H1 (cell line): Measurements from ENCODE around the gene ARHGAP26. TPM values are rescaled to one million over a fixed set of nuclear protein-coding genes. Genes with fewer than 3 reads are reported as not detected.

Experiments
- CTCF ChIA-PET: fragments of 300-600 bp; sonication (Branson Sonifier 250); formaldehyde crosslinking; loops from one replicate; lab custom pipeline; 2021; ENCODE audit not compliant: partially characterized antibody; lab: Charles Lee
- POLR2A ChIA-PET: fragments of 300-600 bp; sonication (Branson Sonifier 250); formaldehyde crosslinking; loops from one replicate; lab custom pipeline; 2021; ENCODE audit warnings: inconsistent platforms; ENCODE audit not compliant: partially characterized antibody; lab: Charles Lee
- DNase-seq, 2 experiments: peaks; one replicate each; pipeline versions ENCODE4 v3.0.0 to v3.0.0-alpha.2; 2010 to 2022; ENCODE audit warnings: low spot score in 2 of 2, low read depth in 1 of 2, mixed read lengths in 1 of 2
- FAIRE-seq: peaks from 2 replicates; lab custom pipeline; 2011; peaks lifted over from hg19 to GRCh38; lab: Jason Lieb, UNC
- H2AFZ ChIP-seq: 2 replicates; pipeline ENCODE4 v1.8.1; 2012; ENCODE audit warnings: low read length, inconsistent platforms
- H2AK5ac ChIP-seq: 2 replicates; pipeline ENCODE4 v1.6.1; 2013; ENCODE audit warnings: low read depth, low read length
- H2BK120ac ChIP-seq: replicated peaks from 2 replicates; pipeline ENCODE3; 2013; ENCODE audit warnings: low read depth, low read length, inconsistent platforms
- H2BK12ac ChIP-seq: 2 replicates; pipeline ENCODE4 v1.6.1; 2013; ENCODE audit warnings: low read depth, low read length
- H2BK15ac ChIP-seq: 2 replicates; pipeline ENCODE4 v1.6.1; 2013; ENCODE audit warnings: low read length
- H2BK20ac ChIP-seq: 2 replicates; pipeline ENCODE4 v1.6.1; 2013; ENCODE audit warnings: low read length
- H2BK5ac ChIP-seq: 2 replicates; pipeline ENCODE4 v1.6.1; 2013; ENCODE audit warnings: low read depth, low read length
- H3K14ac ChIP-seq: 2 replicates; pipeline ENCODE4 v1.6.1; 2013; ENCODE audit warnings: inconsistent platforms; ENCODE audit not compliant: insufficient read length
- H3K18ac ChIP-seq: 2 replicates; pipeline ENCODE4 v1.6.1; 2013; ENCODE audit warnings: low read length; ENCODE audit errors: extremely low read depth
- H3K23ac ChIP-seq: 2 replicates; pipeline ENCODE4 v1.6.1; 2013; ENCODE audit warnings: inconsistent platforms; ENCODE audit not compliant: insufficient read length
- H3K23me2 ChIP-seq: 2 replicates; pipeline ENCODE4 v1.6.1; 2013; ENCODE audit warnings: low read depth, low read length
- H3K27ac ChIP-seq: 2 replicates; pipeline ENCODE4 v1.6.1; 2011; ENCODE audit warnings: low read depth, low read length, inconsistent platforms
- H3K27me3 ChIP-seq, 4 experiments: replicated peaks in 1 of 4; 1 replicate in 1 of 4; 2 replicates in 3 of 4; pipeline versions ENCODE4 v1.6.1 to v1.8.1; 2011 to 2013; ENCODE audit warnings: low read length in 3 of 4, mild to moderate bottlenecking in 3 of 4, inconsistent platforms in 2 of 4, mixed read lengths in 2 of 4, moderate library complexity in 1 of 4; ENCODE audit not compliant: control insufficient read depth in 3 of 4, insufficient read depth in 3 of 4; ENCODE audit errors: extremely low read depth in 1 of 4
- H3K36me3 ChIP-seq, 4 experiments: 2 replicates each; pipeline versions ENCODE4 v1.6.1 to v1.8.1; 2011 to 2013; ENCODE audit warnings: mild to moderate bottlenecking in 4 of 4, low read length in 3 of 4, moderate library complexity in 2 of 4, control low read depth in 1 of 4, inconsistent platforms in 1 of 4; ENCODE audit not compliant: insufficient read depth in 4 of 4, control insufficient read depth in 2 of 4
- H3K4ac ChIP-seq: replicated peaks from 2 replicates; pipeline ENCODE3; 2013; ENCODE audit warnings: low read length, low read depth, mixed read lengths, inconsistent platforms; ENCODE audit not compliant: insufficient read length
- H3K4me1 ChIP-seq, 4 experiments: replicated peaks in 1 of 4; 1 replicate in 1 of 4; 2 replicates in 3 of 4; pipeline versions ENCODE4 v1.6.1 to v1.8.1; 2011 to 2013; ENCODE audit warnings: low read length in 3 of 4, inconsistent platforms in 2 of 4, mixed read lengths in 1 of 4; ENCODE audit not compliant: insufficient read depth in 4 of 4, control insufficient read depth in 3 of 4
- H3K4me2 ChIP-seq, 2 experiments: 2 replicates each; pipeline versions ENCODE4 v1.6.1 to v1.8.1; 2011 to 2013; ENCODE audit warnings: low read depth in 2 of 2, low read length in 2 of 2, control low read depth in 1 of 2, inconsistent platforms in 1 of 2, mild to moderate bottlenecking in 1 of 2; ENCODE audit not compliant: insufficient read depth in 1 of 2
- H3K4me3 ChIP-seq, 4 experiments: fragments of 200-600, 300-600 bp in 1 of 4; sonication (generic), shearing (Covaris generic), sonication (Bioruptor Twin) in 1 of 4; 2 replicates each; pipeline versions ENCODE4 v1.5.1 to v1.8.1; 2011 to 2016; ENCODE audit warnings: low read length in 4 of 4, low read depth in 3 of 4, control low read depth in 2 of 4, inconsistent platforms in 2 of 4, mild to moderate bottlenecking in 2 of 4, mixed read lengths in 1 of 4, moderate library complexity in 1 of 4; ENCODE audit not compliant: insufficient read depth in 2 of 4; ENCODE audit errors: extremely low read depth in 1 of 4
- H3K56ac ChIP-seq: replicated peaks from 2 replicates; pipeline ENCODE3; 2013; ENCODE audit warnings: low read depth, mild to moderate bottlenecking, mixed read lengths, low read length, inconsistent platforms; ENCODE audit not compliant: insufficient read length
- H3K79me1 ChIP-seq: 2 replicates; pipeline ENCODE4 v1.6.1; 2013; ENCODE audit warnings: low read depth, low read length, control low read depth
- H3K79me2 ChIP-seq, 2 experiments: 2 replicates each; pipeline versions ENCODE4 v1.6.1 to v1.8.1; 2012 to 2013; ENCODE audit warnings: low read length in 2 of 2, mild to moderate bottlenecking in 2 of 2, inconsistent platforms in 1 of 2; ENCODE audit not compliant: insufficient read depth in 2 of 2, control insufficient read depth in 1 of 2
- H3K9ac ChIP-seq, 4 experiments: replicated peaks in 1 of 4; 1 replicate in 1 of 4; 2 replicates in 3 of 4; pipeline versions ENCODE4 v1.6.1 to v1.8.1; 2011 to 2013; ENCODE audit warnings: low read depth in 3 of 4, low read length in 3 of 4, control low read depth in 2 of 4, mild to moderate bottlenecking in 2 of 4, moderate library complexity in 2 of 4, inconsistent platforms in 1 of 4; ENCODE audit errors: extremely low read depth in 1 of 4
- H3K9me3 ChIP-seq, 2 experiments: 2 replicates each; pipeline versions ENCODE4 v1.6.1 to v1.8.1; 2012 to 2013; ENCODE audit warnings: mild to moderate bottlenecking in 2 of 2, moderate library complexity in 2 of 2, control low read depth in 1 of 2, inconsistent platforms in 1 of 2, low read depth in 1 of 2, low read length in 1 of 2, mixed read lengths in 1 of 2; ENCODE audit not compliant: insufficient read depth in 2 of 2
- H4K20me1 ChIP-seq, 2 experiments: replicated peaks in 1 of 2; 2 replicates each; pipeline versions ENCODE3 to v1.8.1; 2011 to 2013; ENCODE audit warnings: inconsistent platforms in 2 of 2, low read length in 2 of 2, mild to moderate bottlenecking in 1 of 2; ENCODE audit not compliant: insufficient read depth in 2 of 2, control insufficient read depth in 1 of 2
- H4K5ac ChIP-seq: 2 replicates; pipeline ENCODE4 v1.6.1; 2013; ENCODE audit warnings: low read length, low read depth, mixed read lengths, inconsistent platforms; ENCODE audit not compliant: insufficient read length
- H4K8ac ChIP-seq: 2 replicates; pipeline ENCODE4 v1.8.0; 2013; ENCODE audit warnings: mild to moderate bottlenecking, moderate library complexity, low read length, inconsistent platforms; ENCODE audit not compliant: insufficient read depth; ENCODE audit errors: extremely low read depth
- H4K91ac ChIP-seq: replicated peaks from 2 replicates; pipeline ENCODE3; 2013; ENCODE audit warnings: low read length, mixed read lengths, inconsistent platforms; ENCODE audit not compliant: insufficient read length
- EP300 ChIP-seq, 2 experiments: IDR thresholded peaks; 1 replicate in 1 of 2; 2 replicates in 1 of 2; pipeline ENCODE4 v1.6.1; 2011 to 2012; ENCODE audit warnings: low read depth in 2 of 2, low read length in 2 of 2, mild to moderate bottlenecking in 2 of 2, borderline replicate concordance in 1 of 2, inconsistent platforms in 1 of 2, moderate library complexity in 1 of 2
- MAFK ChIP-seq: IDR thresholded peaks from 2 replicates; pipeline ENCODE4 v1.6.1; 2012; ENCODE audit warnings: low read depth, mild to moderate bottlenecking, improper control_type of control experiment, low read length
- MAX ChIP-seq: IDR thresholded peaks from 2 replicates; pipeline ENCODE4 v1.6.1; 2012; ENCODE audit warnings: inconsistent platforms
- TBP ChIP-seq: IDR thresholded peaks from 2 replicates; pipeline ENCODE4 v1.6.1; 2011; ENCODE audit warnings: low read depth, low read length, improper control_type of control experiment
- WGBS, 2 experiments: shearing (Covaris generic) in 1 of 2; methylation state at CpG; one replicate each; pipeline versions ENCODE4 v1.1.6 to v1.1.7; 2013 to 2015; ENCODE audit warnings: low lambda C conversion rate in 2 of 2, mixed read lengths in 2 of 2, inconsistent platforms in 1 of 2, low coverage in 1 of 2, missing lambda C conversion rate in 1 of 2; ENCODE audit not compliant: insufficient replicate concordance in 2 of 2, insufficient coverage in 1 of 2, insufficient read length in 1 of 2; ENCODE audit errors: extremely low coverage in 1 of 2, missing lambda C conversion rate in 1 of 2; 5-methylcytosine and 5-hydroxymethylcytosine counted together
- polyA plus RNA-seq, 7 experiments: library from polyadenylated mRNA; depleted of rRNA in 3 of 7; stranded (reverse) in 5 of 7; unstranded in 2 of 7; fragments of >200 nt in 5 of 7; fragments of 200-250 nt in 2 of 7; gene quantifications; 1 replicate in 5 of 7; 2 replicates in 1 of 7; 4 replicates in 1 of 7; pipeline versions ENCODE4 v1.2.1 to v1.2.3, GENCODE V29; 2011 to 2013; ENCODE audit warnings: missing spikeins in 2 of 7, mixed read lengths in 2 of 7
- total RNA-seq: library from RNA; stranded (reverse); fragmentation: NEBNext Ultra II Directional; extraction: Animal tissue kit (Norgen Biotek cat#: 25700); gene quantifications from 2 replicates; pipeline ENCODE4 v1.2.1, GENCODE V29; 2021

The ARHGAP26 gene
- total and polyA plus RNA-seq, 2 of the 8 experiments (the other 6 are each of a cell fraction or from before 2014, with no cell fraction given) = 7.1 to 24.8 TPM

GRCh38 chr5:142881784-142882126, 111.6 kb downstream of the ARHGAP26 start:
- CTCF ChIA-PET = interaction anchor here (1.0 to 26.2 kb wide), 23 partner anchors 7 to 276 kb away, joined by 3 to 632 read pairs (median 14); partner anchors contain the start of gene ARHGAP26
- POLR2A ChIA-PET = interaction anchor here (2.1 to 2.8 kb wide), 3 partner anchors 12 to 112 kb away, joined by 5 to 16 read pairs (median 8); partner anchors contain the start of gene ARHGAP26
- H3K23ac ChIP-seq = no peak overlapping the region
- no peak overlapping the region for H4K91ac ChIP-seq
- H4K5ac ChIP-seq = no peak overlapping the region
- no peak overlapping the region for H3K56ac ChIP-seq
- H4K8ac ChIP-seq = no peak overlapping the region
- H3K79me2 ChIP-seq = no peaks in the 10 kb centered on the region
- H2BK5ac ChIP-seq = no peak overlapping the region
- DNase-seq (no peak), FAIRE-seq (peak; percentile 90)
- H3K79me1 ChIP-seq = no peaks in the 10 kb centered on the region
- H3K27me3 ChIP-seq = no peaks in the 10 kb centered on the region
- H2BK15ac ChIP-seq = no peak overlapping the region
- no peak overlapping the region for H3K18ac ChIP-seq
- no peaks in the 10 kb centered on the region for H3K36me3 ChIP-seq
- no peaks in the 10 kb centered on the region for H3K23me2 ChIP-seq
- no peak overlapping the region for H2AK5ac ChIP-seq
- H3K9me3 ChIP-seq = no peaks in the 10 kb centered on the region
- no peak overlapping the region for H2BK120ac ChIP-seq
- peak overlapping the region in 1 of 4 experiments; percentile 29; a peak in 1 of 8 replicates for H3K4me3 ChIP-seq
- H2BK12ac ChIP-seq = no peak overlapping the region
- H2AFZ ChIP-seq = no peak overlapping the region
- peak overlapping the region; percentile 21 to 57; a peak in 3 of 4 replicates for H3K4me2 ChIP-seq
- no peak overlapping the region for H2BK20ac ChIP-seq
- H3K9ac ChIP-seq = no peak overlapping the region
- 40% methylated on average over 3 of the region's 3 CpGs; no CpG with 5 or more reads in 1 of the 2 experiments for WGBS, 2 experiments
- H3K27ac ChIP-seq = no peak overlapping the region
- no peaks in the 10 kb centered on the region for H4K20me1 ChIP-seq
- peaks cover 10 to 22% (median 15%) of the 10 kb centered on the region in 4 experiments for H3K4me1 ChIP-seq
- no peak overlapping the region for H3K4ac ChIP-seq
- H3K14ac ChIP-seq = no peak overlapping the region
- no peak for TF ChIP-seq MAFK
- peak in 1 of 2 experiments; percentile 31; a peak in 1 of 3 replicates for TF ChIP-seq EP300 (IDR thresholded peaks at IDR 0.05; ENCODE audit: borderline replicate concordance in 1 of 2, low read depth in 2 of 2, low read length in 2 of 2)
- TF ChIP-seq MAX = no peak
- TF ChIP-seq TBP = no peak
